Measurements from ENCODE around the gene VEGFA. TPM values are rescaled to one million over a fixed set of nuclear protein-coding genes. Genes with fewer than 3 reads are reported as not detected.

The VEGFA gene
- total RNA-seq, 2 experiments from 2014 or later, result 27.8 to 29.0 TPM

GRCh38 chr6:43773050-43773979 lies 3.3 kb downstream of the VEGFA start:
- no peak for ATAC-seq

GRCh38 chr6:43773980-43774775 lies 4.2 kb downstream of the VEGFA start:
- peaks cover 12% of the 10 kb centered on the region for H3K36me3 Mint-ChIP-seq
- H3K4me3 Mint-ChIP-seq, result peak overlapping the region; percentile 17
- no peak overlapping the region for H3K27ac Mint-ChIP-seq
- no peaks in the 10 kb centered on the region for H3K9me3 Mint-ChIP-seq (ENCODE audit: low read depth)
- DNase-seq (no peak), ATAC-seq (no peak)
- no peaks in the 10 kb centered on the region for H3K27me3 Mint-ChIP-seq
- CTCF ChIA-PET, result interaction anchor here (1.0 to 4.0 kb wide), 37 partner anchors 9 to 464 kb away, joined by 3 to 51 read pairs (median 6); partner anchors contain the start of gene MRPS18A
- peaks cover 41% of the 10 kb centered on the region for H3K4me1 Mint-ChIP-seq

More at GRCh38 chr6:43773050-43773979, 3.3 kb downstream of the VEGFA start:
- Mint-ChIP-seq H3K27ac (peak overlapping the region; percentile 85), H3K4me1 (peaks cover 41% of the 10 kb centered on the region), H3K4me3 (peak overlapping the region; percentile 94), H3K27me3 (no peaks in the 10 kb centered on the region), H3K9me3 (ENCODE audit: low read depth) (no peaks in the 10 kb centered on the region), H3K36me3 (peaks cover 8% of the 10 kb centered on the region)
- CTCF ChIA-PET, result interaction anchor here (0.7 to 4.0 kb wide), 33 partner anchors 8 to 482 kb away, joined by 3 to 51 read pairs (median 6); no protein-coding TSS in a partner anchor
- DNase-seq, result peak; percentile 77

GRCh38 chr6:43774776-43775534 lies 4.9 kb downstream of the VEGFA start:
- ATAC-seq (no peak), DNase-seq (peak; percentile 75)
- Mint-ChIP-seq H3K9me3 (ENCODE audit: low read depth) (no peaks in the 10 kb centered on the region), H3K27ac (no peak overlapping the region), H3K4me1 (peaks cover 36% of the 10 kb centered on the region), H3K36me3 (peaks cover 12% of the 10 kb centered on the region), H3K4me3 (no peak overlapping the region), H3K27me3 (no peaks in the 10 kb centered on the region)
- CTCF ChIA-PET, result interaction anchor here (1.0 to 4.0 kb wide), 33 partner anchors 8 to 463 kb away, joined by 3 to 51 read pairs (median 6); partner anchors contain the start of gene MRPS18A

- no peaks in the 10 kb centered on the region for H3K9me3 Mint-ChIP-seq (ENCODE audit: low read depth)
- H3K36me3 Mint-ChIP-seq, result peaks cover 12% of the 10 kb centered on the region
- H3K27ac Mint-ChIP-seq, result no peak overlapping the region
- CTCF ChIA-PET, result interaction anchor here (1.4 to 4.0 kb wide), 10 partner anchors 14 to 305 kb away, joined by 3 to 51 read pairs (median 10); partner anchors contain the start of gene MRPS18A
- ATAC-seq, result no peak
- no peaks in the 10 kb centered on the region for H3K27me3 Mint-ChIP-seq
- no peak for DNase-seq
- peaks cover 36% of the 10 kb centered on the region for H3K4me1 Mint-ChIP-seq
- H3K4me3 Mint-ChIP-seq, result no peak overlapping the region
These were observed 5.5 kb downstream of the VEGFA start for GRCh38 chr6:43775535-43775885.

- no peaks in the 10 kb centered on the region for H3K27me3 Mint-ChIP-seq
- H3K4me3 Mint-ChIP-seq, result no peak overlapping the region
- H3K36me3 Mint-ChIP-seq, result peaks cover 12% of the 10 kb centered on the region
- ATAC-seq, result no peak
- peaks cover 36% of the 10 kb centered on the region for H3K4me1 Mint-ChIP-seq
- no peak for DNase-seq
- no peaks in the 10 kb centered on the region for H3K9me3 Mint-ChIP-seq (ENCODE audit: low read depth)
- H3K27ac Mint-ChIP-seq, result no peak overlapping the region
- CTCF ChIA-PET, result interaction anchor here (1.1 to 1.8 kb wide), 5 partner anchors 16 to 303 kb away, joined by 3 to 10 read pairs (median 6); no protein-coding TSS in a partner anchor
These were observed 6.2 kb downstream of the VEGFA start for GRCh38 chr6:43776115-43776798.

- DNase-seq, result no peak
- Mint-ChIP-seq H3K36me3 (peaks cover 14% of the 10 kb centered on the region), H3K4me1 (peaks cover 35% of the 10 kb centered on the region)
These were observed 7.1 kb downstream of the VEGFA start for GRCh38 chr6:43776799-43777776.

GRCh38 chr6:43778131-43778855 lies 8.3 kb downstream of the VEGFA start:
- Mint-ChIP-seq H3K4me3 (no peak overlapping the region), H3K9me3 (ENCODE audit: low read depth) (no peaks in the 10 kb centered on the region), H3K4me1 (peaks cover 26% of the 10 kb centered on the region), H3K27ac (no peak overlapping the region), H3K36me3 (peaks cover 12% of the 10 kb centered on the region), H3K27me3 (no peaks in the 10 kb centered on the region)
- no peak for ATAC-seq
- DNase-seq, result no peak
- CTCF ChIA-PET, result interaction anchor here (2.2 kb wide), 1 partner anchor 8 kb away, joined by 10 read pairs; the partner anchor contains the start of gene VEGFA

More at GRCh38 chr6:43776799-43777776, 7.1 kb downstream of the VEGFA start:
- CTCF ChIA-PET, result interaction anchor here (1.0 to 1.8 kb wide), 5 partner anchors 10 to 302 kb away, joined by 3 to 10 read pairs (median 6); no protein-coding TSS in a partner anchor
- H3K27me3 Mint-ChIP-seq, result no peaks in the 10 kb centered on the region
- H3K4me3 Mint-ChIP-seq, result no peak overlapping the region
- H3K9me3 Mint-ChIP-seq (ENCODE audit: low read depth), result no peaks in the 10 kb centered on the region
- no peak overlapping the region for H3K27ac Mint-ChIP-seq
- ATAC-seq, result no peak

GRCh38 chr6:43778976-43779851 lies 9.2 kb downstream of the VEGFA start:
- Mint-ChIP-seq H3K9me3 (ENCODE audit: low read depth) (no peaks in the 10 kb centered on the region), H3K36me3 (peaks cover 15% of the 10 kb centered on the region), H3K27me3 (no peaks in the 10 kb centered on the region), H3K4me1 (peaks cover 16% of the 10 kb centered on the region), H3K27ac (no peak overlapping the region), H3K4me3 (no peak overlapping the region)
- DNase-seq (no peak), ATAC-seq (no peak)
- CTCF ChIA-PET, result interaction anchor here (2.2 kb wide), 1 partner anchor 9 kb away, joined by 10 read pairs; the partner anchor contains the start of gene VEGFA

GRCh38 chr6:43779852-43780236 lies 9.8 kb downstream of the VEGFA start:
- CTCF ChIA-PET, result interaction anchor here (2.2 kb wide), 1 partner anchor 10 kb away, joined by 10 read pairs; the partner anchor contains the start of gene VEGFA
- Mint-ChIP-seq H3K27ac (no peak overlapping the region), H3K36me3 (peaks cover 19% of the 10 kb centered on the region), H3K27me3 (no peaks in the 10 kb centered on the region), H3K4me3 (no peak overlapping the region), H3K4me1 (peaks cover 10% of the 10 kb centered on the region), H3K9me3 (ENCODE audit: low read depth) (no peaks in the 10 kb centered on the region)
- DNase-seq (no peak), ATAC-seq (no peak)

GRCh38 chr6:43780293-43780692 lies 10.3 kb downstream of the VEGFA start:
- CTCF ChIA-PET, result no interaction called here
- no peak for ATAC-seq

More at GRCh38 chr6:43780293-43780692, 10.3 kb downstream of the VEGFA start:
- Mint-ChIP-seq H3K4me1 (peaks cover 6% of the 10 kb centered on the region), H3K27me3 (no peaks in the 10 kb centered on the region), H3K27ac (no peak overlapping the region), H3K36me3 (peaks cover 21% of the 10 kb centered on the region), H3K4me3 (no peak overlapping the region), H3K9me3 (ENCODE audit: low read depth) (no peaks in the 10 kb centered on the region)
- DNase-seq, result no peak
